HEK293 (cell line): ENCODE data around the gene DMD.
"Not testable (repeated sequence)": the region's sequence is repeated elsewhere in the genome, so short reads cannot be mapped to it uniquely, and the experiment has no call there.

Experiments
- CTCF ChIA-PET: fragments of 350-600 bp; formaldehyde crosslinking; extraction: SDS; loops from one replicate; lab custom pipeline; 2021; ENCODE audit warnings: antibody characterized with exemption; lab: Yijun Ruan, JAX
- POLR2A ChIA-PET: fragments of 300-600 bp; formaldehyde crosslinking; extraction: SDS; loops from one replicate; lab custom pipeline; 2020; ENCODE audit warnings: antibody characterized with exemption, inconsistent platforms; lab: Yijun Ruan, JAX
- H3K27ac ChIP-seq: fragments of 200-500 bp; sonication (Bioruptor generic); 2 replicates; pipeline ENCODE4 v1.5.1; 2014; ENCODE audit warnings: low read depth, low read length, control low read depth, inconsistent platforms; ENCODE audit errors: extremely low read depth
- H3K36me3 ChIP-seq, 2 experiments: fragments of 200-500 bp in 1 of 2; sonication (Bioruptor generic) in 1 of 2; 1 replicate in 1 of 2; 2 replicates in 1 of 2; pipeline ENCODE4 v1.5.1; 2014 to 2017; ENCODE audit warnings: inconsistent platforms in 2 of 2, low read length in 2 of 2; ENCODE audit not compliant: control insufficient read depth in 2 of 2, insufficient read depth in 1 of 2
- H3K4me1 ChIP-seq: fragments of 200-500 bp; sonication (Bioruptor generic); 2 replicates; pipeline ENCODE4 v1.5.1; 2014; ENCODE audit warnings: mild to moderate bottlenecking, low read length, inconsistent platforms; ENCODE audit not compliant: control insufficient read depth, insufficient read depth
- H3K4me3 ChIP-seq: 2 replicates; pipeline ENCODE4 v1.5.1; 2011; ENCODE audit warnings: low read depth, mild to moderate bottlenecking, control low read depth, low read length, moderate library complexity
- H3K9me3 ChIP-seq: fragments of 200-500 bp; sonication (Bioruptor generic); 2 replicates; pipeline ENCODE4 v1.5.1; 2014; ENCODE audit warnings: low read depth, low read length, inconsistent platforms; ENCODE audit not compliant: control insufficient read depth, insufficient read depth
- EGR2 ChIP-seq: fragments of 450-650 bp; formaldehyde crosslinking; IDR thresholded peaks from 2 replicates; pipeline ENCODE4 v1.5.1; 2016; ENCODE audit warnings: low read depth, missing biosample characterization, missing genetic modification characterization
- IKZF3 ChIP-seq: fragments of 450-650 bp; IDR thresholded peaks from 2 replicates; pipeline ENCODE4 v1.5.0; 2018; ENCODE audit warnings: missing biosample characterization, mild to moderate bottlenecking, missing genetic modification characterization, moderate library complexity
- KLF8 ChIP-seq: fragments of 450-650 bp; formaldehyde crosslinking; IDR thresholded peaks from 2 replicates; pipeline ENCODE4 v1.5.1; 2016; ENCODE audit warnings: missing biosample characterization, missing genetic modification characterization
- SP7 ChIP-seq: fragments of 450-650 bp; formaldehyde crosslinking; IDR thresholded peaks from 2 replicates; pipeline ENCODE4 v1.5.1; 2016; ENCODE audit warnings: missing biosample characterization, missing genetic modification characterization
- ZBTB10 ChIP-seq: fragments of 450-650 bp; formaldehyde crosslinking; IDR thresholded peaks from 2 replicates; pipeline ENCODE4 v1.5.1; 2016; ENCODE audit warnings: missing biosample characterization, missing genetic modification characterization
- ZNF132 ChIP-seq: fragments of 450-650 bp; formaldehyde crosslinking; IDR thresholded peaks from 2 replicates; pipeline ENCODE4 v1.5.1; 2017; ENCODE audit warnings: missing biosample characterization, missing genetic modification characterization, borderline replicate concordance
- ZNF19 ChIP-seq: fragments of 450-650 bp; formaldehyde crosslinking; IDR thresholded peaks from 2 replicates; pipeline ENCODE4; 2016; ENCODE audit warnings: missing biosample characterization, missing genetic modification characterization, low read depth
- ZNF37A ChIP-seq: fragments of 450-650 bp; IDR thresholded peaks from 2 replicates; pipeline ENCODE4 v1.5.1; 2018; ENCODE audit warnings: missing biosample characterization, missing genetic modification characterization
- ZNF423 ChIP-seq: fragments of 450-650 bp; formaldehyde crosslinking; IDR thresholded peaks from 2 replicates; pipeline ENCODE4 v1.5.1; 2016; ENCODE audit warnings: missing biosample characterization, missing genetic modification characterization
- ZNF433 ChIP-seq: fragments of 450-650 bp; formaldehyde crosslinking; IDR thresholded peaks from 2 replicates; pipeline ENCODE4 v1.5.1; 2016; ENCODE audit warnings: missing biosample characterization, missing genetic modification characterization, low read depth
- ZNF488 ChIP-seq: fragments of 450-650 bp; formaldehyde crosslinking; IDR thresholded peaks from 2 replicates; pipeline ENCODE4 v1.5.1; 2016; ENCODE audit warnings: missing biosample characterization, missing genetic modification characterization
- ZNF513 ChIP-seq: fragments of 450-650 bp; IDR thresholded peaks from 2 replicates; pipeline ENCODE4 v1.5.1; 2018; ENCODE audit warnings: missing biosample characterization, missing genetic modification characterization
- ZNF555 ChIP-seq: fragments of 450-650 bp; formaldehyde crosslinking; conservative IDR thresholded peaks from 2 replicates; pipeline ENCODE4 v1.5.1; 2017; ENCODE audit warnings: missing biosample characterization, mild to moderate bottlenecking, missing genetic modification characterization, inconsistent platforms
- ZNF585B ChIP-seq: fragments of 450-650 bp; formaldehyde crosslinking; IDR thresholded peaks from 2 replicates; pipeline ENCODE4 v1.5.1; 2016; ENCODE audit warnings: missing biosample characterization, missing genetic modification characterization
- ZNF624 ChIP-seq: fragments of 450-650 bp; formaldehyde crosslinking; IDR thresholded peaks from 2 replicates; pipeline ENCODE4 v1.5.1; 2017; ENCODE audit warnings: missing biosample characterization, missing genetic modification characterization
- ZNF76 ChIP-seq: fragments of 450-650 bp; formaldehyde crosslinking; IDR thresholded peaks from 2 replicates; pipeline ENCODE4; 2016; ENCODE audit warnings: low read depth, missing biosample characterization, missing genetic modification characterization, borderline replicate concordance
- ZNF785 ChIP-seq: fragments of 450-650 bp; formaldehyde crosslinking; IDR thresholded peaks from 2 replicates; pipeline ENCODE4 v1.5.1; 2016; ENCODE audit warnings: missing biosample characterization, missing genetic modification characterization
- ZNF792 ChIP-seq: fragments of 450-650 bp; formaldehyde crosslinking; IDR thresholded peaks from 2 replicates; pipeline ENCODE4 v1.5.1; 2016; ENCODE audit warnings: missing biosample characterization, missing genetic modification characterization
- ZSCAN30 ChIP-seq: fragments of 450-650 bp; IDR thresholded peaks from 2 replicates; pipeline ENCODE4 v1.5.1; 2018; ENCODE audit warnings: missing biosample characterization, mild to moderate bottlenecking, missing genetic modification characterization, moderate library complexity

Gene DMD

GRCh38 chrX:32741910-32742309 is 469.4 kb downstream of the DMD start:
- no peak for TF ChIP-seq ZBTB10 (tag by site-specific recombination)
- no peak for TF ChIP-seq KLF8 (tag by site-specific recombination)
- TF ChIP-seq ZNF488 (tag by site-specific recombination) = no peak
- TF ChIP-seq ZNF423 = no peak
- no peak for TF ChIP-seq ZNF76
- TF ChIP-seq ZNF785 (tag by site-specific recombination) = no peak
- no peak for TF ChIP-seq ZNF792 (tag by site-specific recombination)
- TF ChIP-seq ZNF513 = no peak
- H3K27ac ChIP-seq = no peak overlapping the region
- no peaks in the 10 kb centered on the region for H3K4me1 ChIP-seq
- no peaks in the 10 kb centered on the region; the same call in 1 of the 2 replicates for H3K9me3 ChIP-seq
- ChIA-PET CTCF (interaction anchor here (0.6 to 0.7 kb wide), 2 partner anchors 258 to 1611 kb away, joined by 3 to 4 read pairs; no protein-coding TSS in a partner anchor), POLR2A (no interaction called here)
- no peak overlapping the region for H3K4me3 ChIP-seq
- H3K36me3 ChIP-seq = no peaks in the 10 kb centered on the region

GRCh38 chrX:32708542-32708941 is 502.8 kb downstream of the DMD start:
- ChIA-PET CTCF (no interaction called here), POLR2A (no interaction called here)
- no peaks in the 10 kb centered on the region for H3K4me1 ChIP-seq
- no peaks in the 10 kb centered on the region for H3K36me3 ChIP-seq
- TF ChIP-seq ZNF624 (tag by site-specific recombination) (no peak), IKZF3 (no peak), ZNF37A (tag by site-specific recombination) (no peak), ZNF585B (no peak), ZNF555 (no peak)
- TF ChIP-seq, all 188 proteins: peak for 0
- Histone ChIP-seq H3K9me3 (no peaks in the 10 kb centered on the region), H3K4me3 (no peak overlapping the region), H3K27ac (no peak overlapping the region)

- H3K4me1 ChIP-seq, H3K9me3 ChIP-seq, POLR2A ChIA-PET, CTCF ChIA-PET, H3K27ac ChIP-seq, H3K4me3 ChIP-seq, H3K36me3 ChIP-seq: not testable (repeated sequence)
Measured at GRCh38 chrX:32705385-32705784, 506.0 kb downstream of the DMD start.

- Histone ChIP-seq H3K4me3 (no peak overlapping the region), H3K9me3 (no peaks in the 10 kb centered on the region), H3K27ac (no peak overlapping the region), H3K36me3 (no peaks in the 10 kb centered on the region), H3K4me1 (no peaks in the 10 kb centered on the region)
- POLR2A ChIA-PET = no interaction called here
- CTCF ChIA-PET = no interaction called here
- no peak for TF ChIP-seq EGR2 (tag by site-specific recombination)
- TF ChIP-seq ZNF19 = no peak
- TF ChIP-seq ZNF132 = no peak
- TF ChIP-seq ZSCAN30 (tag by site-specific recombination) = no peak
- no peak for TF ChIP-seq ZNF433
- TF ChIP-seq SP7 (tag by site-specific recombination) = no peak
- TF ChIP-seq ZNF624 (tag by site-specific recombination) = no peak
Measured at GRCh38 chrX:32687379-32687778, 524.0 kb downstream of the DMD start.
